ENCODE data around the gene CDK15. TPM values are rescaled to one million over a fixed set of nuclear protein-coding genes. Genes with fewer than 3 reads are reported as not detected.

Gene CDK15
- total RNA-seq, 1 donor from 2014 or later = 1.5 TPM

DNA sequence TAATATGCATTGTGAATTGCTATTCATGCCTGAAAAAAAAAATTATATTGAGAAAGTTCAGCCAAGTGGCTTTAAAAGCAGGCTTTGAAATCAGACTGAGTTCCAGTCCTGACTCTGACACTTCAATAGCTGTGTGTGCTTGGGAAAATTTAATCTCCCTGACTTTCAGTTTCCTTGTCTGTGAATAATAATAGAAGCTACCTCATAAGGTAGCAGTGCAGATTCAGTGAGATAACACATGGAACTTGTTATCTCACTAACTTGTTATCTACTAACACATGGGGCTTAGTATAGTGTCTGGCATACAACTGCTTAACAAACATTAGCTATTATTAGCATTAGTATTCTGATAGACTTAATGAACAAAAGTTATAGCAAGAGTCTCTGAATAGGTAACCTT is 40.5 kb upstream of the CDK15 start:
- DNase-seq (ENCODE audit: low spot score in 2 of 2) = no peak
- H3K4me1 ChIP-seq = no peaks in the 10 kb centered on the region
- H3K27ac ChIP-seq = no peak overlapping the region
- TF ChIP-seq, protein P1, sequence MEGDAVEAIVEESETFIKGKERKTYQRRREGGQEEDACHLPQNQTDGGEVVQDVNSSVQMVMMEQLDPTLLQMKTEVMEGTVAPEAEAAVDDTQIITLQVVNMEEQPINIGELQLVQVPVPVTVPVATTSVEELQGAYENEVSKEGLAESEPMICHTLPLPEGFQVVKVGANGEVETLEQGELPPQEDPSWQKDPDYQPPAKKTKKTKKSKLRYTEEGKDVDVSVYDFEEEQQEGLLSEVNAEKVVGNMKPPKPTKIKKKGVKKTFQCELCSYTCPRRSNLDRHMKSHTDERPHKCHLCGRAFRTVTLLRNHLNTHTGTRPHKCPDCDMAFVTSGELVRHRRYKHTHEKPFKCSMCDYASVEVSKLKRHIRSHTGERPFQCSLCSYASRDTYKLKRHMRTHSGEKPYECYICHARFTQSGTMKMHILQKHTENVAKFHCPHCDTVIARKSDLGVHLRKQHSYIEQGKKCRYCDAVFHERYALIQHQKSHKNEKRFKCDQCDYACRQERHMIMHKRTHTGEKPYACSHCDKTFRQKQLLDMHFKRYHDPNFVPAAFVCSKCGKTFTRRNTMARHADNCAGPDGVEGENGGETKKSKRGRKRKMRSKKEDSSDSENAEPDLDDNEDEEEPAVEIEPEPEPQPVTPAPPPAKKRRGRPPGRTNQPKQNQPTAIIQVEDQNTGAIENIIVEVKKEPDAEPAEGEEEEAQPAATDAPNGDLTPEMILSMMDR (IDR thresholded peaks at IDR 0.05) = no peak
- H3K4me3 ChIP-seq = no peak overlapping the region
- peaks cover 8 to 35% of the 10 kb centered on the region in 2 donors for H3K36me3 ChIP-seq
- intact Hi-C loops (cut with DNase I) = no loop called here
- H3K9me3 ChIP-seq = no peaks in the 10 kb centered on the region
- no peaks in the 10 kb centered on the region for H3K27me3 ChIP-seq

DNA sequence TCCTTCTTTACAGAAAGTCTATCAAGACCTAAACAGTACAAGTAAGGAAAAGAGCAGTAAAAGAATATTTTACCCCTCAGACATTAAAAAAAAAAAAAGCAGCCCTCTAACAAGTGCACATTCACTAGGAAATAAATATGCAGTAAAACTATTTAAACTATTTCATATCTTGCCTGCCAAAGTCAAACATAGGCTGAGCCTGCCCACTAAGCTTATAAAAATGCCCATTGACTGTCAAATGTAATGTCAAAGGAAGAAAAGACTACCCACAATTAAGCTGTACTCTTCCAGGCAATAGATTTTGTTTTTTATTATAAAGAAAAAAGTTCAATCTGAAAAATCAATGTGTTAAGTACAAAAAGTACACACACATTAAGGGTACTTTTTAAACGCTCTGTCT is 37.4 kb upstream of the CDK15 start:
- Histone ChIP-seq H3K4me1 (no peaks in the 10 kb centered on the region), H3K36me3 (peaks cover 0 to 13% of the 10 kb centered on the region in 2 donors), H3K27me3 (no peaks in the 10 kb centered on the region), H3K9me3 (no peaks in the 10 kb centered on the region), H3K27ac (no peak overlapping the region), H3K4me3 (no peak overlapping the region)
- intact Hi-C loops (cut with DNase I) = no loop called here
- TF ChIP-seq, protein P1 (IDR thresholded peaks at IDR 0.05) = no peak
- no peak for DNase-seq (ENCODE audit: low spot score in 2 of 2)

DNA sequence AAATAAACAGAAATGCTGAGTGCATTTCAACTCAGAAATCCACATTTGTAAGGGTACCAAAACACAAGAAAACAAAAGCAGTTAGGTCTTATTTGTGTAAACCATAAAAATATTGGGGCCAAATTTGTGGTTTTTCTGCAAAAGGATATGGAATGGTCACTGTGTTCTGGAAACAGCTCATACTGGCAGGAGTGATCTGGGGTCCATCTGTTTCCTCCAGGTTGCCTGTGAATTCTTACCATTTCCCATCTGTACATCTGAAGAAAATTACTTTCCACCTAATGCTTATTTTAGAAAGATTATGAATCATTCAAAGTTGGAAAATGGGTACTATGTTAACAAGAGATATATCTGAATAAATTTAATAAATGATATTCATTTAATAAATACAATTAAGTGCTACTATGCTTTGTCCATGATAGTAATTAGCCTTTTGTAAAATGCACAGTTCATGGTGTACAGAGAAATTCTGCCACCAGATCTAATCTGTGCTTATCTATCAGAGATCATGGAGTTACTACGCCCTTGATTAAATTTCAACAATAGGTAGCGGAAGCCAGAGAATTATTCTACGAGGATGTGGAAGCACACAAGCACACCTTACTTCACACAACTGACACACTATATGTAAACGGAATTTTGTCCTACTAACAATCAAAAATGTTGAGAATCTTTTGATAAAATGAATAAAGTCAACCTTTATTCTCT is 36.5 kb upstream of the CDK15 start:
- DNase-seq (ENCODE audit: low spot score in 2 of 2) = no peak
- no peak overlapping the region for H3K4me3 ChIP-seq
- H3K9me3 ChIP-seq = no peaks in the 10 kb centered on the region
- H3K27ac ChIP-seq = no peak overlapping the region
- no peaks in the 10 kb centered on the region for H3K4me1 ChIP-seq
- H3K27me3 ChIP-seq = no peaks in the 10 kb centered on the region
- TF ChIP-seq, protein P1 (IDR thresholded peaks at IDR 0.05) = no peak
- H3K36me3 ChIP-seq = peaks cover 0 to 10% of the 10 kb centered on the region in 2 donors
- intact Hi-C loops (cut with DNase I) = no loop called here

DNA sequence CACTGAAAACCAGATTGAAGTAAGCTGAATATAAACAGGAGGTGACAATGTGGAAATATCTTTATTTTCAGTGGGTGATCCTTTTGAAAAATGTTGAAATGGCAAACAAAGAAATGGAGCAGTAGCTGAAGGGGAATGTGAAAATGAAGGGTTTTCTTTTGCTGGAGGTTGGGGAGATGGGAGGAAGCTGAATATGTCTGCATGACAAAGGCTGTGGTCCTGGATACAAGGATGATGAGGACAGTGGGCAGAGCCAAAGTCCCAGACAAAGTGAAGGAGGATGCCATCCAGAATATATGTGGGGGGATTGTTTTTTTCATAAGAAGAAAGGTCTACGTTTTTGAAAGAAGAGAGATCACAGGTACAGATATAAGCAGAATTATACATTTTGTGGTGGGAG is 32.3 kb upstream of the CDK15 start:
- no peak overlapping the region for H3K4me3 ChIP-seq
- TF ChIP-seq, protein P1 (IDR thresholded peaks at IDR 0.05) = no peak
- H3K9me3 ChIP-seq = no peaks in the 10 kb centered on the region
- H3K4me1 ChIP-seq = no peaks in the 10 kb centered on the region
- H3K27ac ChIP-seq = no peak overlapping the region
- H3K27me3 ChIP-seq = no peaks in the 10 kb centered on the region
- intact Hi-C loops (cut with DNase I) = no loop called here
- no peak for DNase-seq (ENCODE audit: low spot score in 2 of 2)
- H3K36me3 ChIP-seq = no peaks in the 10 kb centered on the region

DNA sequence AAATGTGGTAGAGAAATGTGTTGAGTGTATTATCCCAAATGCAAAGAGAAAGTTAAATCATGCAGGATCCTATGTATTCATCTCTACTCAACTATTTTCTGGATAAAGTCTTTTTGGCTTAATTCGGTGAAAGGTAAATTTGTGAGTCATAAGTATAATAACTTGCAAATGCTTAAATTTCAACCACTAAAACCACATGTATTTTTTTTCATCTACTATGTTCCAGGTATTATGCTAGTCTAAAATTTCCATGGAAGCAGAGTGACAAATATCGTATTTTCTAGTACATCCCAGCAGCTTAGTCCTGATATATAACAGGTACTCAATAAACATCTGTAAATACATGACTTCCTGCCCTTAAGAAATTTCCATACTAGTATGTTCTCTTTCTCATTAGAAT is 31.8 kb upstream of the CDK15 start:
- TF ChIP-seq, protein P1 (IDR thresholded peaks at IDR 0.05) = no peak
- intact Hi-C loops (cut with DNase I) = no loop called here

More for the DNA sequence above, 31.8 kb upstream of the CDK15 start:
- peaks cover 0 to under 1% of the 10 kb centered on the region in 2 donors for H3K4me1 ChIP-seq
- no peak overlapping the region for H3K27ac ChIP-seq
- no peak for DNase-seq (ENCODE audit: low spot score in 2 of 2)
- H3K27me3 ChIP-seq = no peaks in the 10 kb centered on the region
- H3K36me3 ChIP-seq = no peaks in the 10 kb centered on the region
- no peaks in the 10 kb centered on the region for H3K9me3 ChIP-seq
- no peak overlapping the region for H3K4me3 ChIP-seq

Data from ascending aorta (tissue), 2 donors.